Type B pancreatic cell (in vitro differentiated cells): ENCODE measurements around the gene CRLF1. TPM values are rescaled to one million over a fixed set of nuclear protein-coding genes. Genes with fewer than 3 reads are reported as not detected.

Experiments used
- DNase-seq: peaks from one replicate; pipeline ENCODE4 v3.0.0; 2021; ENCODE audit warnings: mixed read lengths; ENCODE audit not compliant: unreplicated experiment; ENCODE audit errors: extremely low spot score
- H3K27ac Mint-ChIP-seq: 2 replicates; pipeline ENCODE4 v1.8.0; 2021; ENCODE audit warnings: mild to moderate bottlenecking, mixed read lengths
- H3K27me3 Mint-ChIP-seq: 2 replicates; pipeline ENCODE4 v1.8.0; 2021; ENCODE audit warnings: mixed read lengths
- H3K36me3 Mint-ChIP-seq: 2 replicates; pipeline ENCODE4 v1.8.0; 2021; ENCODE audit warnings: mixed read lengths
- H3K4me1 Mint-ChIP-seq: one replicate; pipeline ENCODE4 v1.8.0; 2021; ENCODE audit warnings: mixed read lengths; ENCODE audit not compliant: unreplicated experiment
- H3K4me3 Mint-ChIP-seq: 2 replicates; pipeline ENCODE4 v1.8.0; 2021; ENCODE audit warnings: mild to moderate bottlenecking, mixed read lengths
- H3K9me3 Mint-ChIP-seq: 2 replicates; pipeline ENCODE4 v1.8.0; 2021; ENCODE audit warnings: mixed read lengths
- CTCF ChIP-seq: fragments of 200-600 bp; sonication (generic); conservative IDR thresholded peaks from 2 replicates; pipeline ENCODE4 v1.5.0; 2021; ENCODE audit warnings: antibody characterized with exemption, mild to moderate bottlenecking
- total RNA-seq: library from RNA; stranded (reverse); gene quantifications from 2 replicates; pipeline ENCODE4 v1.2.1, GENCODE V29; 2021; ENCODE audit warnings: low replicate concordance

The CRLF1 gene
- total RNA-seq, 1 donor from 2014 or later, result 7.8 TPM

DNA sequence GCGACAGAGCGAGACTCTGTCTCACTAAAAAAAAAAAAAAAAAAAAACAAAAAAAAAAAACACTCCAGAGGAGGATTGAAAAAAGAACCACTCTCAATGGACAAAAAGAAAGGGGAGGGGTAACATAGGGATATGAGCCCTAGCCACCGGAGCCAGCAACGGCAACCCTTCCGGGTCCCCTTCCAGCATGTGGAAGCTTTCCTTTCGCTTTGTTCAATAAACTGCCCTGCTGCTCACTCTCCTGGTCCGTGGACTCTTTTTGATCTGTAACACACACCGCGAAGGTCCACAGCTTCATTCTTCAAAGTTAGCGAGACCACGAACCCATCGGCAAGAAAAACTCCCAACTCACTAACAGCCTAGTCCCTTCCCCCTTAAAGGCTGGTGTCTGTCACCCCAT, 19.0 kb downstream of the CRLF1 start:
- H3K27ac Mint-ChIP-seq, result no peak overlapping the region
- H3K4me1 Mint-ChIP-seq, result peaks cover 14% of the 10 kb centered on the region
- DNase-seq, result no peak
- peaks cover 19% of the 10 kb centered on the region for H3K27me3 Mint-ChIP-seq
- H3K4me3 Mint-ChIP-seq, result peak overlapping the region; percentile 51
- no peaks in the 10 kb centered on the region for H3K9me3 Mint-ChIP-seq
- no peak for TF ChIP-seq CTCF
- H3K36me3 Mint-ChIP-seq, result no peaks in the 10 kb centered on the region

- TF ChIP-seq CTCF, result no peak
- Mint-ChIP-seq H3K4me1 (peaks cover 14% of the 10 kb centered on the region), H3K9me3 (no peaks in the 10 kb centered on the region), H3K4me3 (peak overlapping the region; percentile 54), H3K27me3 (peaks cover 20% of the 10 kb centered on the region), H3K36me3 (no peaks in the 10 kb centered on the region), H3K27ac (no peak overlapping the region)
- no peak for DNase-seq
Observed at GRCh38 chr19:18586306-18586705, 20.3 kb downstream of the CRLF1 start.

GRCh38 chr19:18580311-18580710, 26.3 kb downstream of the CRLF1 start:
- H3K9me3 Mint-ChIP-seq, result no peaks in the 10 kb centered on the region
- H3K4me3 Mint-ChIP-seq, result no peak overlapping the region
- peaks cover under 1% of the 10 kb centered on the region for H3K36me3 Mint-ChIP-seq
- H3K27me3 Mint-ChIP-seq, result peaks cover 15% of the 10 kb centered on the region
- H3K27ac Mint-ChIP-seq, result no peak overlapping the region
- DNase-seq, result no peak
- H3K4me1 Mint-ChIP-seq, result no peaks in the 10 kb centered on the region
- no peak for TF ChIP-seq CTCF

DNA sequence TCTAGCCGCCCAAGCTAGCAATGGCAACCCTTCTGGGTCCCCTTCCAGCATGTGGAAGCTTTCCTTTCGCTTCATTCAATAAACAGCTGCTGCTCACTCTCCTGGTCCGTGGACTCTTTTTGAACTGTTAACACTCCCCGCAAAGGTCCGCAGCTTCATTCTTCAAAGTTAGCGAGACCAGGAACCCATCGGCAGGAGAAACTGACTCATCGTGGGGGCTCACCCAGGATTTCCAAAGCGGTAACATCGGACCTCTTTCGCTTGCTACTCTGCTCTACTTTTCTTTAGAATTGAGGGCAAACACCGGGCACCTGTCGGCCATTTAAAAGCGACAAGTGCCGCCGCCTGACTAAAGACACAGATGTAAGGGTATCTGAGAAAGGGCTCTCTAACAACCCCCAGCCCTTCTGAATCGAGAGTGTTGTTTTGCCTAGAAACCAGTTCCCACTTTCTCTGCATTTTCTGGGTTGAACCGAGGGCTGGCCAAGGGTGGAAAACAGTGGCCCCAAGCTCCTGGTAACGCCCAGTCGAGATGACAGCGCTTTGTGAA, 29.2 kb downstream of the CRLF1 start:
- DNase-seq, result no peak
- Mint-ChIP-seq H3K27ac (no peak overlapping the region), H3K4me3 (no peak overlapping the region), H3K9me3 (no peaks in the 10 kb centered on the region), H3K36me3 (peaks cover 10% of the 10 kb centered on the region), H3K4me1 (peaks cover 8% of the 10 kb centered on the region), H3K27me3 (peaks cover 4% of the 10 kb centered on the region)
- no peak for TF ChIP-seq CTCF

DNA sequence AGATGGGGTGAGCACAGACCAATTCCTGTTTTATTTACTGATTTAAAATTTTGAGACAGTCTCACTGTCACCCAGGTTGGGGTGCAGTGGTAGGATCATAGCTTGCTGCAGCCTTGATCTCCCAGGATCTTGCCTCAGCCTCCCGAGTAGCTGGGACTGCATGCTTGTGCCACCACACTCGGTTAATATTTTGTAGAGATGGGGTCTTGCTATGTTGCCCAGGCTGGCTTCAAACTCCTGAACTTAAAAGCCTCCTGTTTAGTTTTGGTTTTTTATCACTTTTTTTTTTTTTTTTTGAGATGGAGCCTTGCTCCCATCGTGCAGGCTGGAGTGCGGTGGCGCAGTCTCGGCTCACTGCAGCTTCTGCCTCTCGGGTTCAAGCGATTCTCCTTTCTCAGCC, 30.2 kb downstream of the CRLF1 start:
- peaks cover 4% of the 10 kb centered on the region for H3K27me3 Mint-ChIP-seq
- TF ChIP-seq CTCF, result no peak
- DNase-seq, result no peak
- no peaks in the 10 kb centered on the region for H3K9me3 Mint-ChIP-seq
- no peak overlapping the region for H3K4me3 Mint-ChIP-seq
- peaks cover 13% of the 10 kb centered on the region for H3K4me1 Mint-ChIP-seq
- peaks cover 13% of the 10 kb centered on the region for H3K36me3 Mint-ChIP-seq
- H3K27ac Mint-ChIP-seq, result no peak overlapping the region
